Measurements from ENCODE around the gene ZNF296.
"Not testable (repeated sequence)": the region's sequence is repeated elsewhere in the genome, so short reads cannot be mapped to it uniquely, and the experiment has no call there.

The ZNF296 gene

DNA sequence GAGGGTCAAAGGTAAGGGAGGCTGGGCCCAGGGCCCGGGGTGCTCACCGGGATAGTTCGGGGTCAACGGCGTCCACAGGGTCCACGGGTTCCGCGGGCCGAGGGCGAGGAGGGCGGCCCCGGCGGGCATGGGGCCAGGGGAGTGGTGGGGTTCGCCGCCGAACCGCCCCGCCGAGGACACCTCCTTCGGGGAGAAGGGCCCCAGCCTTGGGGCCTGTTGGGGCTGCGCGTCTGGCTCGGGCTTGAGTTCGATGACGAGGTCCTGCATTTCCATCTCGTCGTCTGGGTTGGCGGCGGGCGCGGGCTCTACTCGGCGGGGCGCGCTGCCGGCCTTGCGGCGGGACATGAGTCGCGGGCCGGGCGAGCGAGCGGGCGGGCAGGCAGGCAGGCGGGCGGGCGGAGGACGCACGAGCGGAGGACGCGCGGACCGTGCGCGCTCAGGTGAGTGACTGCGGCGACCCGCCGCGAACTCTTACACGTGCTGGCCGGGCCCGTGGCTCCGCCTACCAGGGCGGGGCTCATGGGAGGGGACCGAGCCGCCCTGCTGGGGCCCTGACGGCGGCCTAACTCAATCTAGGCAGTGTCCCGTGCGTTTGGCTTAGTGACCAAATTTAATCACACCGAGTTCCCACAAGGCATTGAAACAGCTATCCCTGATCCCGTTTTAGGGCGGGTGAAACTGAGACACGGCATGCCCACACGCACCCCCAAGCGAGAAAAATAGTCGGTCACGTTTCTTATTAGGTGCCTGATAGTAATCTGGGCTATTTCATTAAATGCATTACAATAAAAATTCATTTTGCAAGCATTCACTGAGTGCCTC, at the start of gene ZNF296:
Gene ZNF296, minus strand, starts transcription at position 450 of the 822 bp plus-strand sequence. Its CDS starts 105 bp downstream, at position 345.
- no peak for DNase-seq (ENCODE audit: low read depth)

DNA sequence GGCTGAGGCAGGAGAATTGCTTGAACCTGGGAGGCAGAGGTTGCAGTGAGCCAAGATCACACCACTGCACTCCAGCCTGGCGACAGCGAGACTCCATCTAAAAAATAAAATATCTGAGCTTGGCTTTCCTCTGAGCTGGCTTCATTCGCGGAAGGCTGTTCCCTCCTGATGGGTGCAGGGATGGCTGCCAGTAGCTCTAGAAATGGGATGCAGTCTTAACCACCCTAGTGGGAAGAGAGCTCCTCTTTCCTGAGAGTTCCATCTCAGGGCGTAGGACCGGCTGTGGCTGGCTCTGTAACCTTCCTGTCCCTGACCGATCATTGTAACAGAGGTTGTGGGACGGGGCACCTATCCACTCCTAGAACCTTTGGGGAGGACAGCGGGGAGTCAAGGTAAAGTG, 49.1 kb upstream of the ZNF296 start:
- DNase-seq (ENCODE audit: low read depth), result no peak

DNA sequence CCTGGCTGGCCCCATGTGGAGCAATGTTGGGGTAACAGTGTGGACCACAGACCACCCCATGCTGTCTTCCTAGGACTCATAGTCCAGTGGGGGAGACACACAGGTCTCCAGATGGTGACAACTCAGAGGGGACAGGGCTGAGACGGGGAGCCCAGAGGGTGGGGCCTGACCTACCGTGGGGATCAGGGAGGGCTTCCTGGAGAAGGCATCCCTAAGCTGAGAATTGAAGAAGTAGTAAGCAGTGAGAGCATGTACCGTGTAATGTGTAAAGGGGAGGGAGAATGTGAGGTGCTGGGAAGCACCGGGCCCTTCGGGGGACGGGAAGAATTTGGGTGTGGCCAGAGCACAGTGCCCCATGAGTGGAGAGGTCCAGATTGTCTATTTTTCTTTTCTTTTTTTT, 47.7 kb upstream of the ZNF296 start:
- no peak for DNase-seq (ENCODE audit: low read depth)

DNA sequence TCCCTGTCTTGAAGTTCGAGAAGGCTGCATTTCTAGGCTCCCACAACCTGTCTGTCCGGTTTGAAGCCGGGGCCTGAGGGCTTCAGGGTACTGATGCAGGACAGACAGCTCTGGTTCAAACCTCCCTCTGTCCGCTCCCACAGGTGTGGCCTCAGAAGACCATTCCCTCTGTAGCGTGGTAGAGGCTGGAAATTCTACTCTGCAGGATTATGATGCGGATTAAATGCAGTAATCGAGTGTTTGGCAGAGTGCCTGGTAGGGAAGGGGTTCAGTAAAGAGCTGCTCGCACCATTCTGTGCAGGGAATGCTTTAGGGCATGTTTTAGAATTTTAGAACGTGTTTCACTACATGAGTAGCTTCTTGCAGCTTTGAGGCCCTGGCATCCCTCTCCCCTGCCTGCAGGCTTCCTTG, 47.2 kb upstream of the ZNF296 start:
- DNase-seq (ENCODE audit: low read depth), result no peak

DNA sequence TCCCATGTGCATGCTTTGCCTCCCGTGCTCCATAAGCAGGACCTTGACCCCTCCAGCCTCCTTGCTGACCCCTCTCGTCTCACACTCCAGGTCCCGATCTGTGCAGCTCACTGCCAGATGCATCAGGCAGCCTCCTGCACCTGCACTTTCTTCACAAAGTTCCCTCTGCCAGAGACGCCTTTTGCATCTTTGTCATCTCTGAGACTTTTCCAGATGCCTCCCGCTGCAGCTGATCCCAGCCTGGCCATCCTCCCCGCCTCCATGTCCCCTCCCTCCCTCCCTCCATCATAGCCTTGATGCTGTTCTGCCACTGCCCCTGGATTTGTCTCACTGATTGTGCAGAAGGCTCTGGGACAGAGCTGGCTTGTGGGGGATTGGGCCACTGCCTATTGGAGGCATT, 46.6 kb upstream of the ZNF296 start:
- no peak for DNase-seq (ENCODE audit: low read depth)

DNA sequence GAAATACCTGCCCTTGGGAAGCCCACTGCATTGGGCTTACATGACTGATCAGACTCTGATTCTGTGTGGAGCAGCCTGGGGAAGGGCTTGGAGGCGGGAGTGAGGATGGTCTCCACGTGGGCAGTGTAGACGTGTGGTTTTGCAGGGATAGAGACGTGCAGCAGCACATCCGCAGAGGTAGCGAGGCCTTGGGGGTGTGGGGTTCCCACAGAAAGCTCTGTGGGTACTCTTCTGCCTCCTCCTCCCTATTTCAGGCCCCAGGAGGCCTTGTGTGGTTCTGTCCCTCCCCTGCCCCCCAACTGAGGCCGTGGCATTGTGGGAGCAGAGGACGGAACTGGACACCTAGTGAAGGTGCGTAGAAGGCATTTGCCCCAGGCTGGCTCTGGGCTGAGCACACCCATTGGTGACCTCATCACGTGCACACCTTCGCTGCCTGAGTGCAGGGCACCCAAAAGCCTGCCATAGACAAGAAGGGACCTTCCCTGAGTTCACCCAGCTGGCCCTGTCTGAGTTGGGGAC, 45.6 kb upstream of the ZNF296 start:
- no peak for DNase-seq (ENCODE audit: low read depth)

DNA sequence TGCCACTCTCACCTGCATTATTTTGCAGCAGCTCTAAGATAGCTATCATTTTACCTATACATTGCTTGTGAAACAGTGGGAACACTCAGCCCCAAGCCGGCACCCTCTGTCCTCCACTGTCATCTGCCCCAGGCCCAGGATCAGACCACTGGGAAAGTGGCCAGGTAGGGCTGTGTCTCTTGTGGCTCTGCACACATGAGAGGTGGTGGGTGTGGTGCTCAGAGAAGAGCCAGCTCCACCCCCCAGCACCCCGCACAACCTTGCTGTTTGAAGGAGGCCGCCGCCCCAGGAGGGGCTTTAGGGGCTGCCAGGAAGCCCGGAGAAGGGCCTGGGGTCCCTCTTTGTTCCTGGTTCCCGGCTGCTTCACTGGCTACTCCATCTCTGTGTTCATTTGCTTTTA, 43.3 kb upstream of the ZNF296 start:
- DNase-seq (ENCODE audit: low read depth), result no peak

DNA sequence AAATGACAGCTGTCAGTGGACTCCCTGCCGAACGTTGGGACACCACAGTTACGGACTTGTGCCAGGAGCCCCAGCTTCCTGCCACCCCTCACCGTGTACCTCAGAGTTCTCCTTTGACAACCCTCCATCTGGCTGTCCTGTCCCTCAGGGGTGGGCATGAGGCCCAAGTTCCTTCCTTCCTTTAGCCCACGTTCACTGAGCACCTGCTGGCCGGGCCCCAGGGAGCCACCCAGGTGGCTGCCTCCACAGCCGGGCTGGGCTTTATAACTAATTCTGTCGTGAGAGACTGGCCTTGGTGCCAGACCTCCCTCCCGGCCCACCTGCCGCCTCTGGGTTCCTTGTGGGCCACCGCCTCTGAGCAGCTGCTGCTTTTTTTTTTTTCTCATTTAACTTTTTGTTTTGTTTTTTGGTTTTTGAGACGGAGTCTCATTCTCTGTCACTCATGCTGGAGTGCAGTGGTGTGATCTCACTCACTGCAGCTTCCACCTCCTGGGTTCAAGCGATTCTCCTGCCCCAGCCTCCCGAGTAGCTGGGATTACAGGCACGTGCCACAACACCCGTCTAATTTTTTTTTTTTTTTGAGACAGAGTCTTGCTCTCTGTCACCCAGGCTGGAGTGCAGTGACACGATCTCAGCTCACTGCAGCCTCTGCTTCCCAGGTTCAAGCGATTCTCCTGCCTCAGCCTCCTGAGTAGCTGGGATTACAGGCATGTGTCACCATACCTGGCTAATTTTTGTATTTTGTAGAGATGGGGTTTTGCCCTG, 42.5 kb upstream of the ZNF296 start:
- not testable (repeated sequence) for DNase-seq (ENCODE audit: low read depth)

DNA sequence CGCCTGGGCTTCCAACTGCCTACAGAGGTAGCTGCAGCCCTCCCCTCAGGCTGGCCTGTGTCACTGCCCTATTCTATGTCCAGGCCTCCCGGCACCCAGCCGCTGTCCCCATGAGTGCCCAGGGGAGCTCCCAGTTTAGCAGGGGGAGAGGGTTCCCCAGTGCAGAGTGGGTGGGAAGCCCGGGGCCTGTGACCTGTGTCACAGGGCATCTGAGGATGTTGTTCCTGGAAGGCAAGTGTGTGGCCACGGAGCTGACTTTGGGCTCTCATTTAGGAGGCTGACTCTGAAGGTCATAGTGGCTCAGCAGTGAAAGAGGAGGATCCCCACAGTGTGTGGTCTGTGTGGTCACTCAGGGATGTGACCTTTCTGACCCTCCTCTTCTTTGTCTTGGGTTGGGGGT, 41.8 kb upstream of the ZNF296 start:
- no peak for DNase-seq (ENCODE audit: low read depth)

DNA sequence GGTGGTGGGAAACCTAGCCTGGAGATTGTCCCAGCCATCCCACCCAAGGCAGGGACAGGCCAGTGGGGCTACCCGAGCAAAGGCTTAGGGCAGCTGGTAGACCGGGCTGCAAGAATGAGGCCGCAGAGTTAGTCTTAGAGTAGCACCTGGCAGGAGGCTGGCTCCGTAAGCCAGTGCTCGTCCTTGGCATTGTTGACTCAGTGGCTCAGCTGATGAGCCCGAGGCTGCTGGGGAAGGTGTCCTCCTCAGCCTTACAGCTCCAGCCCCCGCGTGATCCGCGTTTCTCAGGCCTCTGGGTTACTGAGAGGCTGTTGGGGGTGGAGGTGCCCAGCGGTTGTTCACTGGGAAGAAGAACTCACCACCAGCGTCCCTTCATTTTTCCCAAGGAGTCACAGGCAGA, 41.4 kb upstream of the ZNF296 start:
- no peak for DNase-seq (ENCODE audit: low read depth)

DNA sequence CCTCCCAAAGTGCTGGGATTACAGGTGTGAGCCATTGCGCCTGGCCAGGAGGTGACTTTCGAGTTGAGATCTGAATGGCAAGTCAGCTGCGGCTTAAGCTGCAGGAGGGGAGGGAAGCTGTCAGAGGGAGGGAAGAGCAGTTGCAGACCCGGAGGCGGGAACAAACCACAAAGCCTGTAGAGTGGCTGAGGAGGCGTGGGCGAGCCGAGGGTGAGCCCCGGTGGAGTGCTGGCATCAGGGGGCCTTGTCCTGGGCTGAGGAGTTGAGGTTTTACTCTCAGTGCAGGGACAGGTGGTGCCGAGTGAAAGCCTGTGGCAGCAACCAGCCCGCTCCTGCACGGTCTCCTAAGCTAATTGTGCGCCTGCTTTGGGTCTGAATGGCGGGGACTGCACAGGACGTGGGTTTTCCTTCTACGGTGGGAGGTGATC, 40.9 kb upstream of the ZNF296 start:
- DNase-seq (ENCODE audit: low read depth), result no peak

DNA sequence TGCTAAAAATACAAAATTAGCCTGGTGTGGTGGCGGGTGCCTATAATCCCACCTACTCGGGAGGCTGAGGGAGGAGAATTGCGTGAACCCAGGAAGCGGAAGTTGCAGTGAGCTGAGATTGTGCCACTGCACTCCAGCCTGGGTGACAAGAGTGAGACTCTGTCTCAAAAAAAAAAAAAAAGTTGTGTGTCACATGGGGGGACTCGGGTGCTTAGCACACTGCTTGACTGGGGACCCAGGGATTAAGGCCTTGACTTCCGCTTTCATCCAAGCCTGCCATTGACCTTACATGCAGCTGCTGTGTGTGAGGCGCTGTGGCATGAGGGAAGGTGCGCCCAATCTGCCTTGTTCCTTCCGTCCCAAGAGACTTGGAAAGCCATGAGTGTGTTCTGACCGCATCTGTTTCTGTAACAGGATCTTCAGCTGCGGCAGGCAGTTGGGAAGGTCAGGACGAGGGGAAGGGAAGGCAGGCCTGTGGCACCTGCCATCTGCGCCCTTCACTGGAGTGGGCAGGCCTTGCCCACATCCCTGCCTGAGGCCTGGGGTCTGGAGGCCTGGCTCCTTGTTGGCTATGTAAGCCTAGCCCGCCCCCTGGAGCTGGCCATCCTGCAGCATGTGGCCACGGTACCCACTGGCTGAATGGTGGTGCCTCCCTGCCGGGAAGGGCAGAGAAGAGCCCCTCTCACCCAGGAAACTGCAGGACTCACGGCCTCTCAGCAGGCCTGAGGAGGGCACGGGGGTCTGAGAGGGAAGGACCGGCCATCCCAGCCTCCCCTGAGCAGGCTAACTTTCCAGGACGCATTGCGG, 39.7 kb upstream of the ZNF296 start:
- no peak for DNase-seq (ENCODE audit: low read depth)

DNA sequence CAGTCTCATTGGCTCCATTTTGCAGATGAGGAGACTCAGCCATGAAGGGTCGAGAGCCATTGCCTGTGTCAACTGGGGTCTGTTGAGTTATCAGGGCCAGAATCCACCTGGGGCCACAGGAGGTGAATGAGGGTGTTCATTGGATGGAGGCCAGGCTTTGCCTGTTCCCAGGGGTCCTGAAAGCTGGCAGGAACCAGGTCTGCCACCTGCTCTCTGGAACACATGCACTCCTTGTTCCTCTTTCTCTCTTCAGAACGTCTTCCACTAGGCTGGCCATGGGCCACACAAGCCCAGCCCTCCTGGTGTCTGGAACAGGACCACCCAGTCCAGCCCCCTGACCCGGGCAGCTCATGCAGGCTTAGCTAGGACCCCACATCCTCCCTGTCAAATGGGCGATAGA, 37.8 kb upstream of the ZNF296 start:
- no peak for DNase-seq (ENCODE audit: low read depth)

DNA sequence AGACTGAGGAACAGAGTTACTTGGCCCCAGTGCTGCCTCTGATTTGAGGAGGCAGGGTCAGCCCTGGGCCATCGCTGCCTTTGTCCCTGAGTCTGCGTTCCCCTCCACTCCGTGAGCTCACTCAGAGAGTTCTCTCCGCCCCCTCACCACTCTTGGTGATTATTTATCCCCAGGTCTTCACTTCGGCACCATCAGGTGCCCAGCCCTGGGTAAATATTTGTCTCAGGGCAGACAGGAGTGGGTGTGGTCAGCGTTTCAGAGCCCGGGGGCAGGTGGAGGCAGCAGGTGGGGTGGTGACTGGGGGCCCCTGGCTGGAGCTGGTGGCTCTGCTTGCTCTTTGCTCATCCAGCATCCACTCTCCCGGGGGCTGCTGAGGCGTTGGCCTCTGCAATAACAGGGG, 37.4 kb upstream of the ZNF296 start:
- no peak for DNase-seq (ENCODE audit: low read depth)

DNA sequence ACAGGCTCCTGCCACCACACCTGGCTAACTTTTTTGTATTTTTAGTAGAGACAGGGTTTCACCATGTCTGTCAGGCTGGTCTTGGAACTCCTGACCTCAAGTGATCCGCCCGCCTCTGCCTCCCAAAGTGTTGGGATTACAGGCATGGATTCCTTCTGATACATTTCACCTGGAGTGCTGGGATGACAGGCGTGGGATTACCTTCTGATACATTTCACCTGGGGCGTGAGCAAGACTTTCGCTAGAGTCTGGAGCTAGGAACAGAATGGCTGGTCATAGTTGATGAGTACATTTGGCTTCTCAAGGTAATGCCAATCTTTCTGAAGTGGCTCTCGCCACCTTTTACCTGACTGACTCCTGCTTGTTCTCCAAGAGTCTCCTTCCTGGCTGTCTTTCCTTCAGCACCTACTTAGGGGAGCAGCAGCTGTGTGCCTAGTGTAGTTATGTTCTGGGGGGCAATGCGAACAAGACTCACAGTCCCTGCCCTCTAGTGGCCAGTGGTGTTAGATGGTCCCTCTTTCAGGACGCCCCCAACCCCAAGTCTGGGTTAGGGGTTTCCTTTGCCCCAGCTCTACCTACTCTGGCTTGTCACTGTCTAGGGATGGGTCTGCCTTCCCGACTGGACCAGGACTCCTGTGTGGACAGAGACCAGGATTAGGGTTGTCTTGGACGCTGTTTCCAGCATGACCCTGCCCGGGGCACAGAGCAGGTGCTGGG, 36.0 kb upstream of the ZNF296 start:
- DNase-seq (ENCODE audit: low read depth), result no peak

DNA sequence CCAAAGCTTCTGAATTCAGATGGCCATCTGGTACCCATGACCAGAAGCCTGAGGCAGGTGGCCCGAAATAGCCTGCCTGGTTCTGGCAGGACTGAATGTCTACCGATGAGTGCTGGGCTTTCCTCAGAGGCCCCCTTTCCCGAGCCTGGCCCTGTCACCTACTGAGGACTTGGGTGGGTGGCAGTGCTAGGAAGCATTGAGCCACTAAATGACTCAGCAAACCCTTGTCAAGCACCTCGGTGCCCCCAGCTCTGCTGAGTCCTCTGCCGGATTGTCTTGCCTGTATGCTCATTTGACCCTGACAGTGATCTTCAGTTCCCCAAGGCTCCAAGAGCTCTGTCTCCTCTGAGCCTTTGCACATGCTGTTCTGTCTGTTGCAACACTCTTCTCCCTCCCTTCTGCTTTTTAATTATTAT, 34.6 kb upstream of the ZNF296 start:
- no peak for DNase-seq (ENCODE audit: low read depth)

DNA sequence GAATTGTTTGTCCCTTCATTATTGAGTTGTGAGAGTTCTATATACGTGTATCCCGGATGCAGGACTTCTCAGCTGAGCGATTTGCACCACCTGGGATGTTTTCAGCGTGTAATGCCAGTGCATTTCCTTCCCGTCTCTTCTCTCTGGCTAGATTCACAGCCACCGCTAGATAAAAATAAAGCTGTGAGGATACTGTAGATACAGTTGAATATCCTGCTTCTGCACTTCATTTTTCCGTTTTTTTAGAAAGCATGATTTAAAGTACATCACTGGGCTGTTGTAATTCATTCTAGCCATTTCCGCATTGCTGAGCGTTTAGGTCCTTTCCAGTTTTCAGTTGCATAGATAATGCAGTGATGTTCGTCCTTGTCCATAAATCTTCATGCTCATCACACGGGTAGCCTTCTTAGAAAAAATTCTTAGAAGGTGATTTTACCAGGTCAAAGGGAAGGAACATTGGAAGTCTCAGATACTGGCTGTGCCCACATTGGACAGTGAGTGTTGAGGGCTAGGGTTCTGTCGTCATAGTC, 31.4 kb upstream of the ZNF296 start:
- DNase-seq (ENCODE audit: low read depth), result no peak

DNA sequence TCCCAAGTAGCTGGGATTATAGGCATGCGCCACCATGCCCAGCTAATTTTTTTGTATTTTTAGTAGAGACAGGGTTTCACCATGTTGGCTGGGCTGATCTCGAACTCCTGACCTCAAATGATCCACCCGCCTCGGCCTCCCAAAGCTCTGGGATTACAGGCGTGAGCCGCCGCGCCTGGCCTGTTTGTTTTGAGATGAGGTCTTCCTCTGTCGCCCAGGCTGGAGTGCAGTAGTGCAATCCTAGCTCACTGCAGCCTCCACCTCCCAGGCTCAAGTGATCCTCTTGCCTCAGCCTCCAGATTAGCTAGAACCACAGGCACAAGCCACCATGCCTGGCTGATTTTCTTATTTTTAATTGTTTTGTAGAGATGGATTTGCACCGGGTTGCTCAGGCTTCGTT, 30.1 kb upstream of the ZNF296 start:
- not testable (repeated sequence) for DNase-seq (ENCODE audit: low read depth)

DNA sequence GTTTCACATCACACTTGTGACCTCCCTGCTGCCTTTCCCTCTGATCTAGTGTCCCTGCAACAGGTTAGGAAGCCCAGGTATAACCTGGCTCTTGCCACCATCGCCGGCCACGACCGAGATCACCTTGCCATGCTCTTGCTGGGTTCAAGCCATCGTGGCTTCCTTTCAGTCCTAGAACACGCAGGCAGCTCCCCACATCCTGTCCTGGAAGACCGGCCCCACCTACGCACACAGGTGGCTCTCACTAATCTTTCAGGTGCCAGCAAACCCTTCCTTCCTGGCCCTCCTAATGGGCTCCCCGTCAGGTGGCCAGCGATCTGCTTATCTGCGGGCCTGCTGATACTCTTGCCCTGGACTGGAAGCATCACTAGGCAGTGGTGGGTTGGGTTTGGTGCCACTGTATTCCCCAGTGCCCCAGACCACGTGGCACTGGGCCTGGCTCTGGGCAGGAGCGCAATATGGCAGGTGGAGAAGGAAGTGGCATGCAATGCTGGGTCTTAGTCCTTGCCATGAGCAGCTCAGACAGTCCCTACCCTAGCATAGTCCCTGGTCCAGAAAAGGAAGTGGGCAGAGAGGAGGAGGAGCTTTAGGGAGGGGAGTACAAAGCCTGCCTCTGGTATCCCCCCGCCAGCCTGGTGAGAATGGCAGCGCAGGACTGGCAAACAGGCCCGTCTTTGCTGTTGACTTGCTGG, 28.5 kb upstream of the ZNF296 start:
- no peak for DNase-seq (ENCODE audit: low read depth)

DNA sequence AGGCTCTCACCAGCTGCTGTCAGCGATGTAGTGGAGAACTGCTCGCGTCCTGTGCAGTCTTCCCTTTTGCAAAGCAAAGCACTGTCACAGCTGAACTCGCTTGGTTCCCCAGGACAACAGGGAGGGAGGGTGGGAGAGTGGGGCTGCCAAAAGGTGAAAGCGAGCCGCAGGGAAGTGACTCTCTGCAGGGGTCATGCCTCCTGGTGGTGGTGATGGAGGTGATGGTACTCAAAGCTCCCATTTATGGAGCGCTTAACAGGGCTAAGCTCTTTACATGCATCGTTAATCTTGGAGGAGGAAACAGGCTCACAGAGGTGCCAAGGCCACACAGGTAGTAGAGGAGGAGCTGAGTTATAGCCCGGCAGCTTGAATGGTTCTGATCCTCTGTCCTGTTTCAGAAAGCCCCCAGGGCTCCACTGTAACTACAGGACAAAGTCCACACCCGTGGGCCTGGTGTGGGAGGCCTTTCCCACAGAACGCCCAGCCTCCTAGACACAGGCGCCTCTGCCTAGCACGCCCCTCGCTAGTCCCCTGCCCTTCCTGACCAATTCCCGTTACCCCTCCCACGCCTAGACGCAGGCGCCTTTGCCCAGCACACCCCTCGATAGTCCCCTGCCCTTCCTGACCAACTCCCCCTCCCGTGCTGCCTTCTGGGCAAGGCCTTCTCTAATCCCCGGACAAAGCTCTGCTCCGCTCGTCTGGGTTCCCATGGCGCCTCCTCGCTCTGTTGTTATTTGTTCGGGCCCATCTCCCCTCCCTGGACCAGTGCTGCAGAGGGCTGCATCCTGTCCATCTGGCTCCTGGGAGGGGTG, 27.4 kb upstream of the ZNF296 start:
- no peak for DNase-seq (ENCODE audit: low read depth)
